HG03558 (cell line): ENCODE data around the gene EID2B.

Experiments
- ATAC-seq: cut with Tn5 transposase; IDR thresholded peaks from one replicate; pipeline ENCODE4 v1.9.1; 2021; ENCODE audit warnings: moderate number of reproducible peaks; ENCODE audit not compliant: unreplicated experiment; ENCODE audit errors: extremely low read depth

EID2B gene

DNA sequence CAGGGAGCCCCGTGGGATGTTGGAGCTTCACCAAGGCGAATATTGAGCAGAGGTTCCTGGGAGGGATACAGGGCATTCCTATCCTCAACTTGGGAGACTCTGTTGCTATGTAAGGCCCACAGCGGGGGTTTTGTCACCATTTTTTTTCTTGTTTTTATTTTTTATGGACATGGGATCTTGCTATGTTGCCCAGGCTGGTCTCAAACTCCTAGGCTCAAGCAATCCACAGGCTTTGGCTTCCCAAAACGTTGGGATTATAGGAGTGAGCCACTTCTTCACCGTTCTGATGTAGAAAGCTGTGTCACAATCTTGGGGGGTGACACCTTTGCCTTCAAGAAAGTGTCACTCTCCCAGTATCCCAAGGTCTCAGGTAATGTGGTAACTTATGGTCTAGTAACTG lies 31.3 kb downstream of the EID2B start:
- no peak for ATAC-seq

DNA sequence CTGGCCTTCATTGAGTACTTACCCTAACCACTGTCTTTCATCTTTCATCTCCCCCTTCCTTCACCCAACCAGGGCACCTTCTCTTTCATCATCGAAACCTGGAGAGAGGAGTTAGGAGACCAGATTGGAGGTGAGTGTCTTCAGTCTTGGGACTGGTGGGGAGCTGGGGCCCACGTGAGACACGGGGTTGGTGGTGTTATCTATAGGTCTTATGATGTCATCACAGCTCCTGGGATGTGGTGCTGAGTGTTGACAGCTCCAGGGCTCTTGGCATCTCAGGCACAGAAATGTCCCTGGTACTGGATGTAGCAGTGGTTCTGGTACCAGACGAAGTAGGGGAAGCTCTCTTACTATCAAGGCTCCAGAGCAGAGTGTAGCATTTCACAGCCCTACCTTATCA lies 32.1 kb downstream of the EID2B start:
- no peak for ATAC-seq

DNA sequence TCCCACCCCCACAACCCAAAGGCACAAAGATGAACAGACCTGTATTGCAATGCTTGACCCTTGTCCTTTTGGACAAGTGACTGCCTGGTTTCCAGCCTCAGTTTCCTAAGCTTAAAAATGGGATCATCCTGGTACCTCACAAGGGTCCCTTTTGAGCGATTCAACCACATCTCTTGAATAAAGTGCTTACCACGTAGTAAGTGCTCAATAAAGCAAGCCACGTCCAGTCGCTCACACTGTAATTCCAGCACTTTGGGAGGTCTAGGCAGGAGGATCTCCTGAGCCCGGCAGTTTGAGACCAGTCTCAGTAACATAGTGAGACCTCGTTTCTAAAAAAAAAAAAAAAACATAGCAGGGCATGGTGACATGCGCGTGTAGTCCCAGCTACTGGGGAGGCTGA lies 32.7 kb downstream of the EID2B start:
- ATAC-seq, result no peak

DNA sequence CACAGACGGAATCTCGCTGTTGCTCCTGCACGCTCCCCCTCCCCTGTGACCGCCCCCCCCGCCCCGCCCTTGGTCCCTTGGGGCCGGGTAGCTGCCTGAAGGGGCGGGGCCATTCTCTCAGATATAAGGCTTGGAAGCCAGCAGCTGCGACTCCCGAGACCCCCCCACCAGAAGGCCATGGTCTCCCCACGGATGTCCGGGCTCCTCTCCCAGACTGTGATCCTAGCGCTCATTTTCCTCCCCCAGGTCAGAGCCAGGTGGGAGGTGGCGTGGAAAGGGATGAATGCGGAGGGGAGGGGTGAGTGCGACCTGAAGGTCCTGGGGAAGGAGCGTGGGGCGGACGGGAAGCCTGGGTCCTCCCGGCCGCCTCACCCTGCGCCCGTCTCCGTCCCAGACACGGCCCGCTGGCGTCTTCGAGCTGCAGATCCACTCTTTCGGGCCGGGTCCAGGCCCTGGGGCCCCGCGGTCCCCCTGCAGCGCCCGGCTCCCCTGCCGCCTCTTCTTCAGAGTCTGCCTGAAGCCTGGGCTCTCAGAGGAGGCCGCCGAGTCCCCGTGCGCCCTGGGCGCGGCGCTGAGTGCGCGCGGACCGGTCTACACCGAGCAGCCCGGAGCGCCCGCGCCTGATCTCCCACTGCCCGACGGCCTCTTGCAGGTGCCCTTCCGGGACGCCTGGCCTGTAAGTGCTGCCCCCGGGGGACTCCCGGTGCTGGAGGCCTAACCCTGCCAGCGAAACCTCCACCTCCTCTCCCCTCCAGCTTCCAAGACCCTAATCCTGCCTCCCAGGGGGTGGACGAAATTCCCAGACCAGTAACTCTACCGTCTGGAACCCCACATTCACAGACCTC lies 33.6 kb downstream of the EID2B start, which contains the start of gene DLL3:
DLL3 (plus strand) TSS at position 150 of the 845 bp plus-strand sequence; CDS start at position 178, 28 bp downstream.
- no peak for ATAC-seq

DNA sequence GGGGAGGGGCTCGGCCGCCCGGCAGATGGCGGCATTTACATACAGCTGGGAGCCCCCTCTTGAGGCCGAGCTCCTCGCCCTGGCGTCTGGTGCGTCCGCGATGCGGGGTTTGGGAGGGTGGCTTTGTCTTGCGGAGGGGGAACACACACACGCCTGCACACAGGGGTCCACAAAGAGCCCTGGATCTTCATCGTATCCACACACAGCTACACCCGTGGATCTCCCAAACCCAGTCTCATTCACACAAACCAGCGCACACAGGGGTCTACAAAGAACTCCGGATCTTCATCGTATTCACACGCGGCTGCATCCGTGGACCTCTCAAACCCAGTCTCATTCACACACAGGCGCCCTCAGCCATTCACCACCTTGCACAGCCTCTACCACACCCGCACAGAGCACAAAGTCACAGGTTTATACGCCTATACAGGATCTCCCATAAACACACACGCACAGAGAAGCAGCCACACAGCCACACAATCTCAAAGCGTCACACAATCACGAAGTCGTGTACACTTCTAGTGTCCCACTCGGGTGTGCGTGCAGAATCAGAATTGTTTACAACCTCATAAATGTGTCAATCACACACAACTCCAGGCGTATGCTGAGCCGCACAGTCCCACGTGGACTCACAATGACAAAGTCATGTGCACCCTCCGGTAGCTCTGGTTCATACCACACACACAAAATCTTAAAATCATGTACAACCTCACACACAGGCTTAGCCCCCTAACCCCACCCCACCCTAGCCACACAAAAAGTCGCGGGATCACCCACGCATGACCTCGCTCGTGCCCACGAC lies 34.5 kb downstream of the EID2B start:
- ATAC-seq, result no peak

DNA sequence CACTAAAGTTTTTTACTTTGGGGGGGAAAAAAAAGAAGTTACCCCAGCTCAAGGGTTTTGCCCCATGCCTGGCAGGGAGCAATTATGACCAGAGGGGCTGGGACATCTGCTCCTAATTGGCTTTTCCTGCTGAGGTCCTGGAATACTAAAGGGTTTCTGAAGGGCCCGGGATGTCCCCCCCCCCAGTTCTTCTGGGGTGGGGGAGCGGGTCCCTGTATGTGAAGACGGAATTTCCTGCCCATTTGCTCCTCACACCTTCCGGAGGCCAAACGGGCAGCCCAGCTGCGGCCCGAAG lies 35.0 kb downstream of the EID2B start:
- no peak for ATAC-seq

DNA sequence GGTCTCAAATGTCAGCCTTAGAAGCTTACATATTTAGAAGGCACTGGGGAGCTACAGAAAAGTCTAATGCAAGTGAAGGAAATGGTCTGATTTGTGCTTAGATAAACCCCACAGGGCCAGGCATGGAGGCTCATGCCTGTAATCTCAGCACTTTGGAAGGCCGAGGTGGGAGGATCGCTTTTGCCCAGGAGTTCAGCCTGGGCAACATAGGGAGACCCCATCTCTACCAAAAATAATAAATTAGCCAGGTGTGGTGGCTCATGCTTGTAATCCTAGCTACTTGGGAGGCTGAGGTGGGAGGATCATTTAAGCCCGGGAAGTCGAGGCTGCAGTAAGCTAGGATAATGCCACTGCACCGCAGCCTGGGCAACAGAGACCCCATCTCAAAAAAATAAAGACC lies 36.6 kb downstream of the EID2B start:
- no peak for ATAC-seq

DNA sequence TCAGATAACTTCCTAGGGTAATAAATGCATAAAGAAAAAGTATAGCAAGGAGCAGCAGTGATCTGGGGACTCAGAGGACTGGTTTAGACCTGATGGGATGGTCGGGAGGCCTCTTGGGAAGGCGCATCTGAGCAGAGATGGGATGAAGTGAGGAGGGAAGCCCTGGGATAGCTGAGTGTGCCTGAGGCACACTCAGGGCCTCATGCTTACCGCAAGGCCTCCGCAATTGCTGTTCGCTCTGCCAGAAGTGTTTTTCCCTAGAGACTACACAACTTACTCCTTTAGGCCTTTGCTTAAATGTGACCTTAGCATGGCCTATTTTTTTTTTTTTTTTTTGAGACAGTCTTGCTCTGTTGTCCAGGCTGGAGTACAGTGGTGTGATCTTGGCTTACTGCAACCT lies 38.0 kb downstream of the EID2B start:
- no peak for ATAC-seq

DNA sequence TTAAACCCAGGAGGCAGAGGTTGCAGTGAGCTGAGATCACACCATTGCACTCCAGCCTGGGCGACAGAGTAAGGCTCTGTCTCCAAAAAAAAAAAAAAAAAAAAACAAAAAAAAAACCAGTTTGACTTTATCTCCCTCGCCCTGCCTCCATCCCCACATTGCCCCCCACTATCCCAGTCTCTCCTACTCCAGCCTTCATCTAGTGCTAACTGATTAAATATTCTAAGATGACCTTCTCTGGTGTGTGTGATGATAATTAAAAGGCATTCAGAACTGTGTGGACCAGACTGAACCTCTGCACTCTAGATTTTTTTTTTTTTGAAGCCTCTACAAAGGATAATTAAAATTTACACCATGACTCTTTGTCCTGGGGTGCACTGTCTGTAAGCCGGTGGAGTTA lies 39.9 kb downstream of the EID2B start:
- ATAC-seq, result no peak

DNA sequence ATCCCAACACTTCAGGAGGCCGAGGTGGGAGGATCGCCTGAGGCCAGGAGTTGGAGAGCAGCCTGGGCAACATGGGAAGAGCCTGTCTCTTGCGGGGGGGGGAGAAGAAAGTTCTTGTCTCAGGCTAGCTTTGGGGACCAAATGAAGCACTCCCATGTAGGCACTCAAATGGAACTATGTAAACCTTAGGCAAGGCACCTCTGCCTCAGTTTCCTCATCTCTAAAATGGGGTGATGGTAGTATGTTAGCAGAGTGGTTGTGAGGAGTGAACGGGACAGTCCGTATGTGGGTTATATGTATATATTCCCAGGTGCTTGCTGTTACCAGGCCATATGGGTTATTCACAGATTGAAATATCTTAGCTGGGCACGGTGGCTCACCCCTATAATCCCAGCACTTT lies 40.4 kb downstream of the EID2B start:
- ATAC-seq, result no peak

DNA sequence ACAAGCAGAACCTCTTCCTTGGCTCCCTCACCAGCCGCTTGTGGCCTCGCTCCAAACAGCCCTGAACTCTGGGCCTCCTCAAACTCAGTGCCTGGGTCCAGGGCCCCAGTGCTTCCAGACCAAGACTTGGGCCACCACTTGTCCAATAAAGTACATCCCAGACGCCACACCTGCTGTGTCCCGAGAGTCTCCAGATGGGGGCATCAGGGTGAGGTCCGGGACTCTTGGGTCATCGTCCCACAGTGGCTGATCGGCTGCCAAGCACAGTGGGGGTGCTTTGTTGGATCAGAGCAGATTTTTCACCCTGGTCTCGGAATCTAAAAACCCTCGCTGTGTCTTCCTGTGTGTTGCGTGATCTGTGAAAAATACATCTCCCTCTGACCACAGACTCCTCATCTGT lies 42.9 kb downstream of the EID2B start:
- no peak for ATAC-seq

DNA sequence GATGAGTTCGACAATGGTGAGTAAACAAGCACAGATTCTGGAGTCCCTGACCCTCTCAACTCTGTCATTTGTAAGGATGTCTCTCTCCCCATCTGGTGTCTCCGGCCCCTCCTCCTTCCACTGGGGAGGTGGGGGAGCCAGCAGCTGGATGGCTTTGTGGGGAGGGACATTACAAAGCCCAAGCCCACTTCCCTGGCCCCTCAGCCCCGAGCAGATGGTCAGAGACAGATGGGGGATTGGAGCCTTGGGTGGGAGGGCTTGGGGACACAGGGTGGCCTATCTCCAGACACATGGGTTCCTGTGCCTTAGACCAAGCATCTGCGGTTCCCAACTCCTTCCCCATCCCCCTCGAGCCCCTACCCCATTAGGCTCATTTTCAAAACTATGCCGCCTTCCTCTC lies 49.5 kb downstream of the EID2B start:
- ATAC-seq, result no peak

DNA sequence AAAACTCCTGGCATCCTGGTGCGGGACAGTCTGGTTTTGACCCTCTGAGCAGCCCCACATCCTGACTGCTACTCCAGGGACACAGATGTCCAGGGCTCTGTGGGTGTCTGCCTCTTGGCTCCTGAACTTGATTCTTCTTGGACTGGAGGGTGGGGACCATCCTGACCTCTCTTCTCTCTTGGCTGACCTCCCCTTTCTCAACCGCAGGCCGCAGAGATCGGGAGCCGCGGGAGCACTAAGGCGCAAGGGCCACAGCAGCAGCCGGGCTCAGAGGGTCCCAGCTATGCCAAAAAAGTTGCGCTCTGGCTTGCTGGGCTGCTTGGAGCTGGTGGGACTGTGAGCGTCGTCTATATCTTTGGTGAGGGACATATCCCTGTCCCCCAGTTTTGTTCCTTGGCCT lies 51.0 kb downstream of the EID2B start:
- no peak for ATAC-seq

DNA sequence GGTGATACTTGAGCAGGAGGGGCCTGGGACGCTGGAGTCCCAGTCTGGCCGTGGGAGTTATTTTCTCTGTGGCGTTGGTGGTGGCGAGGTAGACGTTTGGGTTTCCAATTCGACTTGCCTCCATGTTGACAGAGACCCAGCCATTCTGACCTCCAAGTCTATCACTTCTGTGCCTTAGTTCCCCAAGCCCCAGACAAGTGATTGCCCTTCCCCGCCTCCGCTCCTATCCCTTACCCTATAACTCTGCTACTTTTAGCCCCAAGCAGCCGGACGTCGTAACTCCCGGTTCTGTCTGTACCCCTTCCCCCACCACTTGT lies 51.5 kb downstream of the EID2B start:
- no peak for ATAC-seq
